Measurements from ENCODE around the gene PINLYP.

PINLYP gene

DNA sequence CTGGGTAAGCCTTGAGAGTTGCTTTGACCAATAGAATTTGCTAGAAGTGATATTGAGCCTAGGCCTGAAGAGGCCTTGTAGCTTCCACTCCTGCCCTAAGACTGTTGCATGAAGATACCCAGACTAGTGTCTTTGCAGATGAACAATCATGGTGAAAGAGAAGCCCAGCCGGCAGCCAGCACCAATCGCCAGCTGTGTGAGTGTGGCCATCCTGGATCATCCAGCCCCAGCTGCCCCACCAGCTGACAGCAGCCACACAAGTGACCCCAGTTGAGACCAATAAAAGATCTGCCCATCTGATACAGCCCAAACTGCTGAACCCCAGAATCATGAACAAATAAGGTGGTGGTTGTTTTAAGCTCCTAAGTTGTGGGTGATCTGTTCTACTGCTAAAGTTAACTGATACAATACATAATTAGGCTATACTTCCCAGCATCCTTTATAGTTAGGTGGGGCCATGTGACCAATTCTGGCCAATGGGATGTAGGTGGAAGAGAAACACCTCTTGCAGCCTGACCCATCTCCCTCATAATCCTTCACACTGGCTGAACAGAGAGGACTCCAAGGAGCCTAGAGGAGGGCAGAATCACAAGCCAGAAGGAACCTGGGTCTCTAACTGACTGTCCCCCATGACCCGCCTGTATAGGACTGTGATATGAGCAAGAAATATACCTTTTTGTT lies 53.2 kb downstream of the PINLYP start:
- DNase-seq (ENCODE audit: low read depth, low spot score): no peak

DNA sequence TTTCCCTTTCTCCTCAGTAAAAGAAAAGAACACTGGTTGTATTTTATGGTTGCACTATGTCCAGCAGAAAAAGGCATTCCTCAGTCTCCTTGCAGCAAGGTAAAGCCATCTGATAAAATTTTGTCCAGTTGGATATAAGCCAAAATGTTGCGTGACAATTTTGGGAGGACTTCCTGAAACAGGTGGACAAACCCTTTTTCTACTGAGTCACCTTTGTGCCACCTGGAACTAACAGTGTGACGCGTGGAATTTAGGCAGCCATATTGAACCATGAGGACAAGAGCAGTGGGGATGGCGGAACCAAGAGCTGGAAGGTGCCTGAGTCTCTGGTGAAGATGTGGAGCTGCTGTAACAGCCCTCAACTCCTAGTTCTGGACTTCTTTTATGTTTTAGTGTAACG lies 55.9 kb downstream of the PINLYP start:
- no peak for DNase-seq (ENCODE audit: low read depth, low spot score)
